Omental fat pad (tissue), 4 donors: ENCODE results near the gene C3orf20. TPM values are rescaled to one million over a fixed set of nuclear protein-coding genes. Genes with fewer than 3 reads are reported as not detected.

Experiments used
- ATAC-seq: fragments of 150-250 bp; one replicate; pipeline ENCODE4 v1.9.1; 2016; ENCODE audit warnings: mild to moderate bottlenecking, moderate library complexity; ENCODE audit not compliant: low FRiP score
- DNase-seq: peaks from one replicate; pipeline ENCODE4 v3.0.0-alpha.2; 2019; ENCODE audit warnings: low spot score
- CTCF ChIP-seq, 3 donors: fragments of 450-650 bp; IDR thresholded peaks; one replicate each; pipeline ENCODE4 v1.5.1; 2016 to 2017; ENCODE audit warnings: antibody characterized with exemption in 3 of 3, mild to moderate bottlenecking in 3 of 3, moderate library complexity in 2 of 3
- total RNA-seq, 4 donors: library from RNA; depleted of rRNA; stranded (reverse); fragments of >200 nt; gene quantifications; one replicate each; pipeline ENCODE4 v1.1.0, GENCODE V29; 2016

Gene C3orf20
- total RNA-seq, 4 donors from 2014 or later: 0.12 to 0.28 TPM; not detected in 2

- no peak for DNase-seq
- TF ChIP-seq CTCF (IDR thresholded peaks at IDR 0.05): no peak
- no peak for ATAC-seq
These were observed 96.9 kb downstream of the C3orf20 start for GRCh38 chr3:14771593-14772497.

GRCh38 chr3:14772533-14773138 is 97.7 kb downstream of the C3orf20 start:
- TF ChIP-seq CTCF (IDR thresholded peaks at IDR 0.05): no peak
- no peak for ATAC-seq
- DNase-seq: no peak

GRCh38 chr3:14773281-14773680 is 98.3 kb downstream of the C3orf20 start:
- DNase-seq: no peak
- no peak for TF ChIP-seq CTCF (IDR thresholded peaks at IDR 0.05)
- ATAC-seq: no peak

- ATAC-seq: no peak
- no peak for DNase-seq
- TF ChIP-seq CTCF (IDR thresholded peaks at IDR 0.05): no peak
These were observed 98.8 kb downstream of the C3orf20 start for GRCh38 chr3:14773691-14774128.

- no peak for TF ChIP-seq CTCF (IDR thresholded peaks at IDR 0.05)
- DNase-seq (no peak), ATAC-seq (no peak)
These were observed 99.5 kb downstream of the C3orf20 start for GRCh38 chr3:14774431-14774830.

GRCh38 chr3:14775011-14775410 is 100.1 kb downstream of the C3orf20 start:
- no peak for ATAC-seq
- DNase-seq: no peak
- TF ChIP-seq CTCF (IDR thresholded peaks at IDR 0.05): no peak
